Smooth muscle cell (in vitro differentiated cells): ENCODE data around the gene ZNF653. TPM values are rescaled to one million over a fixed set of nuclear protein-coding genes. Genes with fewer than 3 reads are reported as not detected.

Experiments
- DNase-seq: peaks from one replicate; lab custom pipeline; 2025; ENCODE audit not compliant: unreplicated experiment; lab: John Stamatoyannopoulos, UW
- H2AFZ ChIP-seq: fragments of 200-600 bp; sonication (generic); 2 replicates; pipeline ENCODE4 v1.6.0; 2016; ENCODE audit warnings: antibody characterized with exemption, low read depth, mild to moderate bottlenecking
- H3F3A ChIP-seq: fragments of 200-600 bp; sonication (generic); 2 replicates; pipeline ENCODE4 v1.6.0; 2017; ENCODE audit warnings: antibody characterized with exemption, low read depth
- H3K27ac ChIP-seq: fragments of 200-600 bp; sonication (generic); 2 replicates; pipeline ENCODE4 v1.5.1; 2016; ENCODE audit warnings: low read depth, mild to moderate bottlenecking
- H3K27me3 ChIP-seq: fragments of 200-600 bp; sonication (generic); 2 replicates; pipeline ENCODE4 v1.6.1; 2016; ENCODE audit warnings: low read depth, mild to moderate bottlenecking
- H3K36me3 ChIP-seq: fragments of 200-600 bp; sonication (generic); 2 replicates; pipeline ENCODE4 v1.5.1; 2016; ENCODE audit warnings: low read depth
- H3K4me1 ChIP-seq: fragments of 200-600 bp; sonication (generic); 2 replicates; pipeline ENCODE4 v1.5.1; 2016; ENCODE audit warnings: low read depth
- H3K4me2 ChIP-seq: fragments of 200-600 bp; sonication (generic); 2 replicates; pipeline ENCODE4 v1.6.0; 2016; ENCODE audit warnings: mild to moderate bottlenecking
- H3K4me3 ChIP-seq: fragments of 200-600 bp; sonication (generic); 2 replicates; pipeline ENCODE4 v1.5.1; 2016; ENCODE audit warnings: mild to moderate bottlenecking
- H3K79me2 ChIP-seq: fragments of 200-600 bp; sonication (generic); 2 replicates; pipeline ENCODE4 v1.6.0; 2016; ENCODE audit warnings: low read depth, mild to moderate bottlenecking
- H3K9ac ChIP-seq: fragments of 200-600 bp; sonication (generic); 2 replicates; pipeline ENCODE4 v1.6.0; 2016; ENCODE audit warnings: low read depth
- H3K9me3 ChIP-seq: fragments of 200-600 bp; sonication (generic); replicated peaks from 2 replicates; pipeline ENCODE4 v1.5.1; 2016; ENCODE audit warnings: low read depth
- H4K20me1 ChIP-seq: fragments of 200-600 bp; sonication (generic); 2 replicates; pipeline ENCODE4 v1.6.0; 2016; ENCODE audit warnings: low read depth
- CTCF ChIP-seq: fragments of 200-600 bp; sonication (generic); IDR thresholded peaks from 2 replicates; pipeline ENCODE4 v1.5.1; 2017; ENCODE audit warnings: borderline replicate concordance, mild to moderate bottlenecking, antibody characterized with exemption; ENCODE audit not compliant: insufficient read depth, poor library complexity, severe bottlenecking
- WGBS: methylation state at CpG from one replicate; pipeline ENCODE4 v1.1.7; 2016; ENCODE audit warnings: low lambda C conversion rate; 5-methylcytosine and 5-hydroxymethylcytosine counted together
- polyA plus RNA-seq: library from polyadenylated mRNA; unstranded; fragments of >200 nt; fragmentation: Nextera tagmentation; extraction: Ambion mirVana; gene quantifications from 2 replicates; pipeline ENCODE4 v1.2.1, GENCODE V29; 2016
- total RNA-seq: library from RNA; depleted of rRNA; stranded (reverse); fragments of >200 nt; gene quantifications from 2 replicates; pipeline ENCODE4 v1.2.3, GENCODE V29; 2014

ZNF653 gene
- total and polyA plus RNA-seq, 2 experiments from 2014 or later = 2.9 to 5.5 TPM

GRCh38 chr19:11499220-11499726 is 6.4 kb downstream of the ZNF653 start:
- no peak overlapping the region for H3K4me2 ChIP-seq
- WGBS = 95% methylated on average over 6 of the region's 6 CpGs
- H4K20me1 ChIP-seq = no peaks in the 10 kb centered on the region
- H2AFZ ChIP-seq = no peak overlapping the region
- DNase-seq = no peak
- H3K9me3 ChIP-seq = no peaks in the 10 kb centered on the region
- no peak for TF ChIP-seq CTCF
- H3K36me3 ChIP-seq = no peaks in the 10 kb centered on the region
- no peak overlapping the region for H3K9ac ChIP-seq
- H3F3A ChIP-seq = no peaks in the 10 kb centered on the region
- H3K27ac ChIP-seq = no peak overlapping the region
- H3K4me3 ChIP-seq = no peak overlapping the region
- H3K27me3 ChIP-seq = no peaks in the 10 kb centered on the region
- H3K79me2 ChIP-seq = no peaks in the 10 kb centered on the region
- no peaks in the 10 kb centered on the region for H3K4me1 ChIP-seq

GRCh38 chr19:11496391-11497163 is 9.1 kb downstream of the ZNF653 start:
- no peak overlapping the region for H2AFZ ChIP-seq
- H3K9ac ChIP-seq = no peak overlapping the region
- no peak overlapping the region for H3K27ac ChIP-seq
- no peaks in the 10 kb centered on the region for H3F3A ChIP-seq
- no peaks in the 10 kb centered on the region for H3K36me3 ChIP-seq
- no peaks in the 10 kb centered on the region for H4K20me1 ChIP-seq
- H3K79me2 ChIP-seq = no peaks in the 10 kb centered on the region
- H3K4me3 ChIP-seq = no peak overlapping the region
- H3K9me3 ChIP-seq = no peaks in the 10 kb centered on the region
- peak; percentile 11 for DNase-seq
- 62% methylated on average over 15 of the region's 17 CpGs for WGBS
- H3K4me1 ChIP-seq = no peaks in the 10 kb centered on the region
- H3K27me3 ChIP-seq = no peaks in the 10 kb centered on the region
- no peak overlapping the region for H3K4me2 ChIP-seq
- TF ChIP-seq CTCF = peak; percentile 73

- no peak for TF ChIP-seq CTCF
- Histone ChIP-seq H3K79me2 (no peaks in the 10 kb centered on the region), H3K4me1 (no peaks in the 10 kb centered on the region), H3K4me2 (no peak overlapping the region), H3K9me3 (no peaks in the 10 kb centered on the region), H3K27me3 (no peaks in the 10 kb centered on the region), H3K9ac (no peak overlapping the region), H3K27ac (no peak overlapping the region), H3K36me3 (no peaks in the 10 kb centered on the region), H3F3A (no peaks in the 10 kb centered on the region), H4K20me1 (no peaks in the 10 kb centered on the region), H3K4me3 (no peak overlapping the region), H2AFZ (no peak overlapping the region)
- WGBS = 96% methylated on average over 22 of the region's 22 CpGs
- no peak for DNase-seq
Measured at GRCh38 chr19:11495885-11496284, 9.8 kb downstream of the ZNF653 start.

GRCh38 chr19:11495481-11495880 is 10.2 kb downstream of the ZNF653 start:
- no peak for TF ChIP-seq CTCF
- no peak overlapping the region for H3K9ac ChIP-seq
- H3K36me3 ChIP-seq = no peaks in the 10 kb centered on the region
- no peaks in the 10 kb centered on the region for H3K9me3 ChIP-seq
- H3K27me3 ChIP-seq = no peaks in the 10 kb centered on the region
- no peaks in the 10 kb centered on the region for H3K79me2 ChIP-seq
- H3K4me3 ChIP-seq = no peak overlapping the region
- H3K4me2 ChIP-seq = no peak overlapping the region
- H2AFZ ChIP-seq = no peak overlapping the region
- 95% methylated on average over 9 of the region's 10 CpGs for WGBS
- H3K27ac ChIP-seq = no peak overlapping the region
- DNase-seq = no peak
- no peaks in the 10 kb centered on the region for H4K20me1 ChIP-seq
- H3F3A ChIP-seq = no peaks in the 10 kb centered on the region
- H3K4me1 ChIP-seq = no peaks in the 10 kb centered on the region
